Activated CD8-positive, alpha-beta memory T cell treated with anti-CD3 and anti-CD28 coated beads, Interleukin-2, amount 50 U/mL, for 48 hours (primary cell): ENCODE data around the gene DACT1.
A peak's percentile ranks its signal among the peaks of the same experiment; 100 is the strongest.
"Not testable (repeated sequence)": the region's sequence is repeated elsewhere in the genome, so short reads cannot be mapped to it uniquely, and the experiment has no call there.

ENCODE experiments used
- DNase-seq: peaks from one replicate; pipeline ENCODE4 v3.0.0-alpha.2; 2020

DACT1 gene, protein sequence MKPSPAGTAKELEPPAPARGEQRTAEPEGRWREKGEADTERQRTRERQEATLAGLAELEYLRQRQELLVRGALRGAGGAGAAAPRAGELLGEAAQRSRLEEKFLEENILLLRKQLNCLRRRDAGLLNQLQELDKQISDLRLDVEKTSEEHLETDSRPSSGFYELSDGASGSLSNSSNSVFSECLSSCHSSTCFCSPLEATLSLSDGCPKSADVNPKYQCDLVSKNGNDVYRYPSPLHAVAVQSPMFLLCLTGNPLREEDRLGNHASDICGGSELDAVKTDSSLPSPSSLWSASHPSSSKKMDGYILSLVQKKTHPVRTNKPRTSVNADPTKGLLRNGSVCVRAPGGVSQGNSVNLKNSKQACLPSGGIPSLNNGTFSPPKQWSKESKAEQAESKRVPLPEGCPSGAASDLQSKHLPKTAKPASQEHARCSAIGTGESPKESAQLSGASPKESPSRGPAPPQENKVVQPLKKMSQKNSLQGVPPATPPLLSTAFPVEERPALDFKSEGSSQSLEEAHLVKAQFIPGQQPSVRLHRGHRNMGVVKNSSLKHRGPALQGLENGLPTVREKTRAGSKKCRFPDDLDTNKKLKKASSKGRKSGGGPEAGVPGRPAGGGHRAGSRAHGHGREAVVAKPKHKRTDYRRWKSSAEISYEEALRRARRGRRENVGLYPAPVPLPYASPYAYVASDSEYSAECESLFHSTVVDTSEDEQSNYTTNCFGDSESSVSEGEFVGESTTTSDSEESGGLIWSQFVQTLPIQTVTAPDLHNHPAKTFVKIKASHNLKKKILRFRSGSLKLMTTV

DNA sequence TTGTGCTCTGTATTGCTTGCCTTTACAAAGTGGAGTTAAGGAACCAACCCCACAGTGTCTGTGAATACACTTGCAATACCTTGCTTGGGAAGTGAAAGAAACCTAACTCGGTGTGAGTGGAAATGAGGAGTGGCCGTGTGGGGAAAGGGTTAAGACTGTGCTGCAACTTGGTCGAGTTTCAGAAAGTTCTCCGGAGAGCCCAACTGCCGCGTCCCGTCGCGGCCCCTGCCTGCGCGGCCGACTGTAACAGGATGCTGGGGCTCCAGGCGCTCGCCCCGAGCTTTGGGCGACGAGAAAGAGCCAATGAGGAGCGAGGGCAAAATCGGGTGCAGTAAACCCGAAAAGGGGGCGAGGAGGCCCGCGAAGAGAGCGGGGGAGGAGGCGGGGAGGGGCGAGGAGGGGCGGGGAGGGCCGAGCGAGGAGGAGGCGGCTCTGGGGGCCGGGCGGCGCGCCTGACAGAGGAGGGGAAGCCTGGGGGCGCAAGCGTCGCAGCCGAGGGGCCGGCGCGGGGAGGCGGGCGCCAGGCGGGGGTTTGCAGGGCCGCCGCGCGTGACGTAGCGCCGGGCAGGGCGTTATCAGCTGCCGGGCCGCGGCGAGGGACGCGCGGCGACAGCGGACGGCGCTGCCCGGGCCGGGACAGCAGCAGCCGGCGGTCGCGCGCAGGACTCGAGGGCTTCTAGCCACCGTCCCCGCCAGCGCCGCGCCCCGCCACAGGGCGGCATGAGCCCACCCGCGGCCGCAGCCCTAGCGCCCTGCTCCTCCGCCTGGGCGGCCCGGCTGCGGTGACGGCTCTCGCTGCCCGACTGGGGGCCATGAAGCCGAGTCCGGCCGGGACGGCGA, at the start of gene DACT1:
Gene DACT1, plus strand, starts transcription at position 572 of the 840 bp plus-strand sequence. Its CDS starts 241 bp downstream, at position 813.
- DNase-seq = peak; percentile 74

- not testable (repeated sequence) for DNase-seq
Observed at GRCh38 chr14:58588321-58588720, 49.4 kb upstream of the DACT1 start.

DNA sequence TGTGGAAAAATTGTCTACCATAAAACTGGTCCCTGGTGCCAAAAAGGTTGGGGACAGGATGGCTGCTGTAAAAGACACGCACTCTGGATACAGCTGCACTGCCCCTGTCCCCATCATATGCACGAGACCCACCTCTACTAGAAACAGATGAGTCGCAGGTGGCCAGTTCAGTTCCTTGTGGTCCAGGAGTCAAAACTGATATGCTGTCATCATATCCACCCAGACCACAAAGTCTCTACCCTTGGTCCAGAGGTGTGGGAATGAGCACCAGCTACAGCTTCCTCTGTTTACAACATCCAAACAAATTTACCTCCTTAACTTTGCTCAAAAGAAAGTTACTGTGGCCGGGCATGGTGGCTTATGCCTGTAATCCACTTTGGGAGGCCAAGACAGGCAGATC, 43.8 kb upstream of the DACT1 start:
- no peak for DNase-seq

GRCh38 chr14:58597041-58597440, 40.7 kb upstream of the DACT1 start:
- DNase-seq = no peak

- no peak for DNase-seq
Observed at GRCh38 chr14:58598028-58598803, 39.5 kb upstream of the DACT1 start.

DNA sequence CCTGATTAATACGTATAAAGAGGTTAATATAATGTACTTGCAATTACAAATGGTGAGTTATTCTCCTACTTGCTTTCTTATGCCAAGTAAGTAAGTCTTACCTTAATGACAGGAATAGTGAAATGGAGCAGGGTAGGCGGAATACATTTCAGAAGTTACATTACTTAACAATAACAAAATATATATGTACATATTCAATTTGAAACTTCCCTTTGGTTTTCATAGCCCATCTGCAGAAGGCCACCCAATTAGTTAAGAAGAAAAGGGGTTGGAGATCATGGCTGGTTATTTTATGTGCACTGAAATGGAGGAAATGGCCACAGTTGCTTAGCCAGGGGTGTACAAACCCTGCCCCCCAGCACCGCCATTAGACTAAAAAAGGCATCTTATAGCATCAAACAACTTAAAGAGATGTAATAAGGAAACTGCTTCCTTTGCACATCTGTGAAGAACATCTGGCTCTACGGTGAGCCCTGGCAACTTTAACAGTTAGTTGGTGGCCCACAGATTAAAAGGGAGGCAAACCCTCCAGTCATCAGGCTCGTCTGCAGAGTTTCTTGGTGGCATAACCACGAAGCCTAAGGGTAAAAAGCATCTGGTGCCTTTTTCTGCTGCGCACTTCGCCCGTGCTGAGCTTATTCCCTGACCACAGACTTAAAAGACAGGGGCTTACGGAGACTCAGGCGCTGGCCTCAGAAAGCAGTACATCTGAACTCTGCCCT, 38.8 kb upstream of the DACT1 start:
- no peak for DNase-seq

GRCh38 chr14:58599707-58600106, 38.1 kb upstream of the DACT1 start:
- no peak for DNase-seq

DNA sequence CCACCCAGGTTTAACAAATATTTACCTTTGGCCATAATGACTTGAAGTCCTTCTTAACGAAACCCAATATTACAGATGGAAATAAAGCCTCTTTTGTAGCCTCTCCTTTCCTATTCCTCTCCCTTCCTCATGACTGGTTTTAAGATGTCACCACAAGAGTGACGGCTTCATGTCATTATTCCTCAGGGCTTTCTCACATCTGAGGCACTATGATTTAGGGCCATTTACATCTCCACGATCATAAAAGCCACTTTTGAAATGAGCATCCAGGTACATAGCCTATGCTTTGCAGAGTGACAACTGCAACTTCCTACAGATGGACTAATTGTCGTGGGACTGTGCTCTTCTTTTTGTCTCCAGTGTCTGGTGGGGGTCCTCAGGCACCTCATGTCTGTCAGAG, 32.3 kb upstream of the DACT1 start:
- DNase-seq = no peak

- DNase-seq = no peak
Observed at GRCh38 chr14:58607131-58607951, 30.4 kb upstream of the DACT1 start.

DNA sequence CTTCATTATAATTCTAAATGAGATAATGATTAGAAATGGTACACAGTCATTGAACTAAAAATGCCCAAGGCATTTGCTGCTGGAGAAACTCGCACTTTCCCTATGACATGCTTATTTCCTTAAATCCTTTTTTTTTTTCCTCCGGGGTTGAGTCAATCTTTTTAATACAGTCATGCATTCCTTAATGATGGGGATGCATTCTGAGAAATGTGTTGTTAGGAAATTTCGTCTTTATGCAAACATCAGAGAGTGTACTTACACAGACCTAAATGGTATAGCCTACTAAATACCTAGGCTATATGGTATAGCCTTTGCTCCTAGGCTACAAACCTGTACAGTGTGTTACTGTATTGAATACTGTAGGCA, 29.8 kb upstream of the DACT1 start:
- no peak for DNase-seq

GRCh38 chr14:58617619-58618018, 20.1 kb upstream of the DACT1 start:
- no peak for DNase-seq

- no peak for DNase-seq
Observed at GRCh38 chr14:58620011-58620410, 17.8 kb upstream of the DACT1 start.

- DNase-seq = no peak
Observed at GRCh38 chr14:58625438-58625837, 12.3 kb upstream of the DACT1 start.

- no peak for DNase-seq
Observed at GRCh38 chr14:58626431-58626831, 11.3 kb upstream of the DACT1 start.

DNA sequence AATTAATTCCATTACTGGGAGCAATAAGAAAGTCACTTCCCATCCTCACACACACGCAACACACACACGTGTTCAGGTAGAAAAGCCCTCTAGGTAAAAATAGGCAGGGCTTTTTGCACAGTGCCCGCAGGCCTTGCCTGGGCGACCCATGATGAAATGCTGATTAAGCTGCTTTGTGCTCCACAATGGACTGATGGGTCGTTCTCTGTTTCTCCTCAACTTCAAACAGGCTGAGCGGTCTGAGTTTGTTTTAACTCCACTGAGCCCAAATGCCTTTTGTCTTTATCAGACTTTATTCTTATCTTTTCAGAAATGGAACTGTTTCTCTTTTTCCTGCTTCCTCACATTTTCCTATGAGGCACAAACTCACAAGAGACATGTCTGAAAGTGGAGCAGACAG, 9.4 kb upstream of the DACT1 start:
- no peak for DNase-seq

DNA sequence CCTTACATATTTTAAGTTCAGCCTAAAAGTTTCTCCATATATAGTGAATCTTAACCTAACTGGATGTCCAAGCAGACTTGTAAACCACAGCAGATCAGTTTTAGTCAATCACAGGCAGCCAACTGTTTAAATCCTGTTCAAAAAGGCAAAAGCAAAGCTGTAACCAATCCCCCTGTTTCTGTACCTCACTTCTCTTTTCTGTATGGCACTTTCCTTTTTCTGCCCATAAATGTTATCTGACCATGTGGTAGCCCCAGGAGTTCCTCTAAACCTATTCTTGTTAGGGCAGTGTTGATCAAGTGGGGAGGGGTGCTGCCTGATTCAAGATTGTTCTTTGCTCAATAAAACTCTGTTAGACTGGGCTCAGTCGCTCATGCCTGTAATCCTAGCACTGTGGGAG, 8.5 kb upstream of the DACT1 start:
- DNase-seq = no peak

DNA sequence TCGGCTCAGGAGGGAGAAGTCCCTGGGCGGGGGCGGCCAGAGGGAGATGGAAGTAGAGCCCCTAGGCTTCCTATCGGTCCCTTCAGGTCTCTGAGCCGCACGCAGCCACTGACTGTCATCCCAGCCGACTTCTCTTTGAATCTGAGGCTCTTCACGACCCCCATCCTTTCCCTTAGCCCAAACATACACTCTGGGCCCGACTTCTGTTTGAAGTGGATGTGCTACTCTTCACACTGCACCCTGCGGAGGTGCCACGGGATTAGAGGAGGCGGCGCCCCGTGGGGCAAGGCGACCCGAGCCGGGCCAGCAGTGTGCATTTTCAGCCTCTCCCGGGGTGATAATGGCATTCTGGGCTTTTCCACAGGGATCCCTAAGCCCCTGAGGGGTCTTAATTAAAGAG, 6.0 kb upstream of the DACT1 start:
- DNase-seq = no peak

GRCh38 chr14:58633831-58634230, 3.9 kb upstream of the DACT1 start:
- no peak for DNase-seq

- no peak for DNase-seq
Observed at GRCh38 chr14:58634406-58635090, 3.2 kb upstream of the DACT1 start.
